ENCODE results near the gene MERTK.

DNA sequence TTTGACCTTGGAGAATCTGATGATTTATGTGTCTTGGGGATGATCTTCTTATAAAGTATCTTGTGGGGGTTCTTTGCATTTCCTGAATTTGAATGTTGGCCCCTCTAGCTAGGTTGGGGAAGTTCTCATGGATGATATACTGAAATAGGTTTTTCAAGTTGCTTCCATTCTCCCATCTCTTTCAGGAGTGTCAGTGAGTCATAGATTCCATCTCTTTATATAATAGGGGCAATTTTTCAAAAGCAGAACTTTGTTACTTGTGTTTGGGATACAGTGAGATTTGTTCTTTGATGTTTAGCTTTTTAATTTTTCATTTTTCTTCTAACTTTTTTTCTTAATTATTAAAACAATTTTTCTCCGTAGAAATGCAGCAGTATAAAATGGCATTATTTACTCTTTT, 176.1 kb downstream of the MERTK start:
- no peak for TF ChIP-seq GATA3 (IDR thresholded peaks at IDR 0.05; ENCODE audit: low read depth, low read length)
- no peak for TF ChIP-seq GATA2 (IDR thresholded peaks at IDR 0.05; ENCODE audit: low read depth, low read length)

Measured in SH-SY5Y (cell line).